Stomach (tissue), 9 donors: Measurements from ENCODE around the gene CD48. TPM values are rescaled to one million over a fixed set of nuclear protein-coding genes. Genes with fewer than 3 reads are reported as not detected.

Experiments
- DNase-seq, 2 donors: peaks; one replicate each; pipeline versions ENCODE4 v3.0.0 to v3.0.0-alpha.2; 2013 to 2019
- H3K27ac ChIP-seq, 5 donors: fragments of 200-600 bp in 4 of 5; sonication (generic) in 4 of 5; one replicate each; pipeline ENCODE4 v1.5.1; 2013 to 2019; ENCODE audit warnings: mild to moderate bottlenecking in 1 of 5, moderate library complexity in 1 of 5
- H3K27me3 ChIP-seq, 3 donors: fragments of 200-600 bp; sonication (generic); one replicate each; pipeline ENCODE4 v1.5.1; 2017 to 2019; ENCODE audit warnings: mixed run types in 1 of 3
- H3K36me3 ChIP-seq, 4 donors: fragments of 200-600 bp; sonication (generic); 1 replicate in 3 of 4; 2 replicates in 1 of 4; pipeline ENCODE4 v1.5.1; 2016 to 2019
- H3K4me1 ChIP-seq, 4 donors: fragments of 200-600 bp; sonication (generic); one replicate each; pipeline ENCODE4 v1.5.1; 2016 to 2019
- H3K4me3 ChIP-seq, 4 donors: fragments of 200-600 bp; sonication (generic) in 3 of 4; one replicate each; pipeline ENCODE4 v1.5.1; 2016 to 2019; ENCODE audit warnings: mild to moderate bottlenecking in 1 of 4
- H3K9me3 ChIP-seq, 4 donors: fragments of 200-600 bp; sonication (generic); one replicate each; pipeline ENCODE4 v1.5.1; 2016 to 2019
- EP300 ChIP-seq: sonication (generic); formaldehyde crosslinking; IDR thresholded peaks from one replicate; pipeline ENCODE4 v1.6.1; 2017; ENCODE audit warnings: antibody characterized with exemption
- POLR2A ChIP-seq, 4 donors: fragments of 450-650 bp; IDR thresholded peaks; one replicate each; pipeline ENCODE4 v1.6.1; 2016; ENCODE audit warnings: antibody characterized with exemption in 4 of 4, control low read depth in 2 of 4, mild to moderate bottlenecking in 1 of 4, moderate library complexity in 1 of 4
- POLR2AphosphoS5 ChIP-seq, 3 donors: sonication (generic); formaldehyde crosslinking; IDR thresholded peaks; one replicate each; pipeline ENCODE4 v1.6.1; 2016; ENCODE audit warnings: antibody characterized with exemption in 3 of 3
- WGBS, 5 donors: extraction: QIAGEN DNeasy Blood & Tissue Kit in 3 of 5; methylation state at CpG; one replicate each; pipeline versions ENCODE4 v1.1.5 to v1.1.7; 2013 to 2018; 5-methylcytosine and 5-hydroxymethylcytosine counted together
- intact Hi-C: fragments of 100-400 bp; cut with DNase I; formaldehyde crosslinking; loops from one replicate; pipeline ENCODE4 v1.15.1; 2023; ENCODE audit warnings: low total_unique reads
- polyA plus RNA-seq, 3 donors: library from polyadenylated mRNA; stranded (reverse); fragments of 200-250 nt; gene quantifications; one replicate each; pipeline ENCODE4 v1.2.3, GENCODE V29; 2013
- total RNA-seq, 5 donors: library from RNA; depleted of rRNA; stranded (reverse); fragments of >200 nt; gene quantifications; one replicate each; pipeline versions ENCODE4 v1.1.0 to v1.2.3, GENCODE V29; 2014 to 2016
- TF ChIP-seq, protein P1 (sequence below), 7 experiments: fragments of 450-650 bp in 4 of 7; fragments of 200-600 bp in 3 of 7; sonication (generic) in 3 of 7; IDR thresholded peaks; one replicate each; pipeline ENCODE4 v1.5.1; 2016 to 2019; ENCODE audit warnings: antibody characterized with exemption in 7 of 7, control low read depth in 2 of 7, mild to moderate bottlenecking in 1 of 7
- donor health status: healthy with polysubstance abuse.
- donor health status: Bipolar disorder and iron deficiency.
- donor health status: healthy.

CD48 gene
- total and polyA plus RNA-seq, 8 donors = 0.58 to 23.7 (median 8.8) TPM; not detected in 2

DNA sequence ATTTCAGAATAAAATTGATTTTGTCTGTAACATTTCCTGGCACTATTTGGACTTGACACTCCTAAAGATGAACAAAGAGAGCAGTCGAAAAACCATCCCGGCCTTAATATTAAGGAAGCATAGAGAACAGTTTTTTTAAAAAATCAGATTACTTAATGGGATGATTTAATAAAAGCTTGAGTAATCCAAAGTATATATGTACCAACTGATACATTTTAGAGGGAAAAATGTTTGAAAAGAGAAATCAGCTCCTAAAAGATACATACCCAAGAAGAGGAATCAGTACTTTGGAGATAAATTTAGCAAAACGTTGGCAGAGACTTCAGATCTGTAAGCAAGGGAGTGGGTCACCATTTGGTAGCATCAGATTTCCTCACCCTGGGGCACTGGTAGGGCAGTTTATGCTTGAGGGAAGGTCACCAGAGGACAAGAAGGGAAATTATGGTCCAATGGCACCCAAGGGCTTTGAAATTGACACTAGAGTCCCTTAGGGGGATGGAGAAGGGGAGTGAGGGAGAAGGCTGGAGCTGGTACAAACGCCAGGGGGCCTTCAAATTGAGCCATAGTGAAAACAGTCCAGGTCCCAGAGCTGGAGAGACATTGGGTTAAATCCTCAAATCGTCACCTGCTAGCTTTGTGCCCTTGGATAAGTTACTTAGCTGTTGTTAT is 33.4 kb upstream of the CD48 start:
- Histone ChIP-seq H3K36me3 (no peaks in the 10 kb centered on the region), H3K4me1 (peaks cover 0 to 4% (median 0%) of the 10 kb centered on the region in 4 donors), H3K4me3 (no peak overlapping the region), H3K9me3 (no peaks in the 10 kb centered on the region), H3K27ac (peak overlapping the region in 1 of 5 donors; percentile 38), H3K27me3 (peaks cover 0 to 3% (median 0%) of the 10 kb centered on the region in 3 donors)
- TF ChIP-seq POLR2A (IDR thresholded peaks at IDR 0.05) (no peak), POLR2AphosphoS5 (IDR thresholded peaks at IDR 0.05) (no peak), EP300 (no peak)
- TF ChIP-seq, protein P1, sequence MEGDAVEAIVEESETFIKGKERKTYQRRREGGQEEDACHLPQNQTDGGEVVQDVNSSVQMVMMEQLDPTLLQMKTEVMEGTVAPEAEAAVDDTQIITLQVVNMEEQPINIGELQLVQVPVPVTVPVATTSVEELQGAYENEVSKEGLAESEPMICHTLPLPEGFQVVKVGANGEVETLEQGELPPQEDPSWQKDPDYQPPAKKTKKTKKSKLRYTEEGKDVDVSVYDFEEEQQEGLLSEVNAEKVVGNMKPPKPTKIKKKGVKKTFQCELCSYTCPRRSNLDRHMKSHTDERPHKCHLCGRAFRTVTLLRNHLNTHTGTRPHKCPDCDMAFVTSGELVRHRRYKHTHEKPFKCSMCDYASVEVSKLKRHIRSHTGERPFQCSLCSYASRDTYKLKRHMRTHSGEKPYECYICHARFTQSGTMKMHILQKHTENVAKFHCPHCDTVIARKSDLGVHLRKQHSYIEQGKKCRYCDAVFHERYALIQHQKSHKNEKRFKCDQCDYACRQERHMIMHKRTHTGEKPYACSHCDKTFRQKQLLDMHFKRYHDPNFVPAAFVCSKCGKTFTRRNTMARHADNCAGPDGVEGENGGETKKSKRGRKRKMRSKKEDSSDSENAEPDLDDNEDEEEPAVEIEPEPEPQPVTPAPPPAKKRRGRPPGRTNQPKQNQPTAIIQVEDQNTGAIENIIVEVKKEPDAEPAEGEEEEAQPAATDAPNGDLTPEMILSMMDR (IDR thresholded peaks at IDR 0.05) = no peak
- no peak for DNase-seq
- intact Hi-C loops = no loop called here
- WGBS, 5 donors = 69 to 77% (median 72%) methylated on average over 5 of the region's 5 CpGs

GRCh38 chr1:160744199-160744851 is 32.7 kb upstream of the CD48 start:
- no peaks in the 10 kb centered on the region for H3K27me3 ChIP-seq
- TF ChIP-seq EP300 (no peak), POLR2A (IDR thresholded peaks at IDR 0.05) (no peak), POLR2AphosphoS5 (IDR thresholded peaks at IDR 0.05) (no peak)
- TF ChIP-seq, protein P1 (IDR thresholded peaks at IDR 0.05) = no peak
- peak overlapping the region in 1 of 5 donors; percentile 38 for H3K27ac ChIP-seq
- H3K9me3 ChIP-seq = no peaks in the 10 kb centered on the region
- no peak overlapping the region for H3K4me3 ChIP-seq
- DNase-seq = peak in 1 of 2 donors; percentile 16
- WGBS, 5 donors = 68 to 85% (median 78%) methylated on average over 7 of the region's 7 CpGs
- intact Hi-C loops = no loop called here
- H3K4me1 ChIP-seq = peaks cover 0 to 4% (median 0%) of the 10 kb centered on the region in 4 donors
- H3K36me3 ChIP-seq = no peaks in the 10 kb centered on the region

- TF ChIP-seq POLR2AphosphoS5 (IDR thresholded peaks at IDR 0.05) (no peak), EP300 (no peak), POLR2A (IDR thresholded peaks at IDR 0.05) (no peak)
- TF ChIP-seq, protein P1 (IDR thresholded peaks at IDR 0.05) = no peak
- DNase-seq = no peak
- H3K9me3 ChIP-seq = no peaks in the 10 kb centered on the region
- H3K36me3 ChIP-seq = no peaks in the 10 kb centered on the region
- no peak overlapping the region for H3K4me3 ChIP-seq
- intact Hi-C loops = no loop called here
- H3K27ac ChIP-seq = no peak overlapping the region
- peaks cover 0 to 4% (median 0%) of the 10 kb centered on the region in 4 donors for H3K4me1 ChIP-seq
- H3K27me3 ChIP-seq = no peaks in the 10 kb centered on the region
- 84 to 90% (median 87%) methylated on average over 3 of the region's 3 CpGs for WGBS, 5 donors
Observed at GRCh38 chr1:160743266-160743665, 31.6 kb upstream of the CD48 start.

- WGBS, 5 donors = 70 to 90% (median 84%) methylated on average over 8 of the region's 8 CpGs
- TF ChIP-seq, protein P1 (IDR thresholded peaks at IDR 0.05) = no peak
- TF ChIP-seq POLR2AphosphoS5 (IDR thresholded peaks at IDR 0.05) = no peak
- no peak for TF ChIP-seq EP300
- TF ChIP-seq POLR2A (IDR thresholded peaks at IDR 0.05) = no peak
- Histone ChIP-seq H3K4me3 (no peak overlapping the region), H3K27me3 (no peaks in the 10 kb centered on the region), H3K9me3 (peaks cover 0 to under 1% (median 0%) of the 10 kb centered on the region in 4 donors), H3K27ac (peak overlapping the region in 1 of 5 donors; percentile 39), H3K4me1 (peaks cover 0 to 4% (median 0%) of the 10 kb centered on the region in 4 donors), H3K36me3 (no peaks in the 10 kb centered on the region)
- intact Hi-C loops = no loop called here
- DNase-seq = no peak
Observed at GRCh38 chr1:160742428-160743127, 31.0 kb upstream of the CD48 start.
